HepG2 (cell line): ENCODE results near the gene KIRREL3. TPM values are rescaled to one million over a fixed set of nuclear protein-coding genes. Genes with fewer than 3 reads are reported as not detected.

Experiments
- MTF1 ChIP-seq: sonication (generic); formaldehyde crosslinking; IDR thresholded peaks from 2 replicates; pipeline ENCODE4 v1.5.0; 2020; ENCODE audit warnings: missing genetic modification reagents
- NONO ChIP-seq, 2 experiments: fragments of 450-650 bp in 1 of 2; sonication (generic) in 1 of 2; formaldehyde crosslinking in 1 of 2; IDR thresholded peaks in 1 of 2; conservative IDR thresholded peaks in 1 of 2; 2 replicates each; pipeline versions ENCODE4 v1.6.1 to v1.8.0; 2017 to 2022; ENCODE audit warnings: mild to moderate bottlenecking in 1 of 2, missing genetic modification reagents in 1 of 2, moderate library complexity in 1 of 2
- PLSCR1 ChIP-seq: sonication (generic); formaldehyde crosslinking; IDR thresholded peaks from 2 replicates; pipeline ENCODE4 v1.5.0; 2020; ENCODE audit warnings: missing genetic modification reagents, mild to moderate bottlenecking, borderline replicate concordance
- THAP11 ChIP-seq: IDR thresholded peaks from 2 replicates; pipeline ENCODE4 v1.6.1; 2016; ENCODE audit warnings: missing biosample characterization, missing genetic modification reagents
- ZBED4 ChIP-seq: sonication (generic); formaldehyde crosslinking; IDR thresholded peaks from 2 replicates; pipeline ENCODE4 v1.4.0; 2020; ENCODE audit warnings: missing genetic modification reagents, borderline replicate concordance
- ZNF460 ChIP-seq: sonication (generic); formaldehyde crosslinking; IDR thresholded peaks from 2 replicates; pipeline ENCODE4 v1.5.1; 2020; ENCODE audit warnings: missing genetic modification reagents, mild to moderate bottlenecking, borderline replicate concordance
- ZNF512 ChIP-seq: sonication (generic); formaldehyde crosslinking; IDR thresholded peaks from 2 replicates; pipeline ENCODE4 v1.4.0; 2020; ENCODE audit warnings: mild to moderate bottlenecking, missing genetic modification reagents
- ZNF562 ChIP-seq: sonication (generic); formaldehyde crosslinking; IDR thresholded peaks from 2 replicates; pipeline ENCODE4 v1.8.0; 2022; ENCODE audit warnings: missing genetic modification reagents, borderline replicate concordance
- ZSCAN30 ChIP-seq: sonication (generic); formaldehyde crosslinking; IDR thresholded peaks from 2 replicates; pipeline ENCODE4 v1.5.0; 2020; ENCODE audit warnings: mild to moderate bottlenecking, missing genetic modification reagents
- polyA plus RNA-seq, 8 experiments: library from polyadenylated mRNA; depleted of rRNA in 3 of 8; stranded (reverse) in 7 of 8; unstranded in 1 of 8; fragments of >200 nt; fragmentation: Illumina TruSeq in 4 of 8; extraction: Trizol in 4 of 8; gene quantifications; 2 replicates each; pipeline versions ENCODE4 v1.2.1 to v1.2.3, GENCODE V29; 2011 to 2016; ENCODE audit warnings: low read depth in 4 of 8, missing spikeins in 1 of 8, mixed read lengths in 1 of 8; ENCODE audit not compliant: insufficient read depth in 1 of 8
- total RNA-seq, 5 experiments: library from RNA; depleted of rRNA; stranded (reverse); fragments of >200 nt; fragmentation: Illumina TruSeq; extraction: Trizol; gene quantifications; 2 replicates each; pipeline ENCODE4 v1.2.3, GENCODE V29; 2016; ENCODE audit warnings: low read depth in 1 of 5

Gene KIRREL3
- total and polyA plus RNA-seq, 2 of the 13 experiments (the other 11 are each of a cell fraction or from before 2014, with no cell fraction given) = not detected

- TF ChIP-seq ZBED4 (CRISPR knock-in tag) = no peak
- TF ChIP-seq NONO (IDR thresholded peaks at IDR 0.05) = no peak
- TF ChIP-seq NONO (CRISPR knock-in tag; conservative IDR thresholded peaks at IDR 0.05) = no peak
- TF ChIP-seq ZSCAN30 = no peak
- no peak for TF ChIP-seq MTF1 (CRISPR knock-in tag)
- no peak for TF ChIP-seq PLSCR1 (CRISPR knock-in tag)
- TF ChIP-seq ZNF460 (CRISPR knock-in tag) = no peak
- no peak for TF ChIP-seq ZNF512 (CRISPR knock-in tag)
- TF ChIP-seq THAP11 (CRISPR knock-in tag) = no peak
- TF ChIP-seq ZNF562 (CRISPR knock-in tag) = no peak
These were observed 557.5 kb downstream of the KIRREL3 start (continued) for GRCh38 chr11:126443120-126443519.
